ENCODE data around the gene FAM180A. TPM values are rescaled to one million over a fixed set of nuclear protein-coding genes. Genes with fewer than 3 reads are reported as not detected.
A peak's percentile ranks its signal among the peaks of the same experiment; 100 is the strongest.

FAM180A gene
- total and polyA plus RNA-seq, 9 of the 15 experiments (the other 6 are each of a cell fraction or from before 2014, with no cell fraction given) = not detected

DNA sequence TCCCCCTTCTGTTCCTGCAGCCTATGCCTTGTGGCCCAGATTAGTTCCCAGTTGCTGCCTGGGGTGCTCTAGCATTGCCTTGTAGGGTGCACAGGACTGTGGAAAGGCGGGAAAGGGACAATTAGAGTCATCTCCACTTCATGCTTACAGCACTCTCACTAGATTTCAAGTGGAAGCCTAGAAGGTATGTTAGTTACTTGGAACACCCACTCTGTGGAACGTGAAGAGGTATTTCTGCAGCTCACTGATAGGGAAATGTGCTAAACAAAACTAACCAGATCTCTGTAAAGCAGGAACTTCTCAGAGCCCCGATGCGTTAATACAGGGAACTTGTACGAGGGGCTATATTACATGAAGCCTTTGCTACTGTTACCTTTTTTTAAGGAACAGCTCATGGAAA lies 66.9 kb downstream of the FAM180A start (continued):
- TF ChIP-seq, protein P1, sequence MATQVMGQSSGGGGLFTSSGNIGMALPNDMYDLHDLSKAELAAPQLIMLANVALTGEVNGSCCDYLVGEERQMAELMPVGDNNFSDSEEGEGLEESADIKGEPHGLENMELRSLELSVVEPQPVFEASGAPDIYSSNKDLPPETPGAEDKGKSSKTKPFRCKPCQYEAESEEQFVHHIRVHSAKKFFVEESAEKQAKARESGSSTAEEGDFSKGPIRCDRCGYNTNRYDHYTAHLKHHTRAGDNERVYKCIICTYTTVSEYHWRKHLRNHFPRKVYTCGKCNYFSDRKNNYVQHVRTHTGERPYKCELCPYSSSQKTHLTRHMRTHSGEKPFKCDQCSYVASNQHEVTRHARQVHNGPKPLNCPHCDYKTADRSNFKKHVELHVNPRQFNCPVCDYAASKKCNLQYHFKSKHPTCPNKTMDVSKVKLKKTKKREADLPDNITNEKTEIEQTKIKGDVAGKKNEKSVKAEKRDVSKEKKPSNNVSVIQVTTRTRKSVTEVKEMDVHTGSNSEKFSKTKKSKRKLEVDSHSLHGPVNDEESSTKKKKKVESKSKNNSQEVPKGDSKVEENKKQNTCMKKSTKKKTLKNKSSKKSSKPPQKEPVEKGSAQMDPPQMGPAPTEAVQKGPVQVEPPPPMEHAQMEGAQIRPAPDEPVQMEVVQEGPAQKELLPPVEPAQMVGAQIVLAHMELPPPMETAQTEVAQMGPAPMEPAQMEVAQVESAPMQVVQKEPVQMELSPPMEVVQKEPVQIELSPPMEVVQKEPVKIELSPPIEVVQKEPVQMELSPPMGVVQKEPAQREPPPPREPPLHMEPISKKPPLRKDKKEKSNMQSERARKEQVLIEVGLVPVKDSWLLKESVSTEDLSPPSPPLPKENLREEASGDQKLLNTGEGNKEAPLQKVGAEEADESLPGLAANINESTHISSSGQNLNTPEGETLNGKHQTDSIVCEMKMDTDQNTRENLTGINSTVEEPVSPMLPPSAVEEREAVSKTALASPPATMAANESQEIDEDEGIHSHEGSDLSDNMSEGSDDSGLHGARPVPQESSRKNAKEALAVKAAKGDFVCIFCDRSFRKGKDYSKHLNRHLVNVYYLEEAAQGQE (IDR thresholded peaks at IDR 0.05; ENCODE audit: borderline replicate concordance) = no peak
- TF ChIP-seq, protein P1 (CRISPR knock-in tag; IDR thresholded peaks at IDR 0.05; ENCODE audit: low read depth) = no peak
- TF ChIP-seq ARID1B (IDR thresholded peaks at IDR 0.05) = 0 out of 2 replicates have a peak, but pooled peaks have one; percentile 16
- no peak for TF ChIP-seq NRF1 (conservative IDR thresholded peaks at IDR 0.05 in 1 of 2, IDR thresholded peaks at IDR 0.05 in 1 of 2)
- no peak for TF ChIP-seq NFATC3 (IDR thresholded peaks at IDR 0.05)

Other genes with a start within 250 kb of the FAM180A start
- gene CNOT4, start 238.7 kb downstream of the FAM180A start, total RNA-seq (2014; rRNA removed) = 12.9 and 15.4 TPM in 2 replicates
- gene CNOT4, start 238.7 kb downstream of the FAM180A start, total RNA-seq (2014; rRNA removed; fragmentation: Illumina TruSeq; extraction: Trizol) = 14.6 and 16.2 TPM in 2 replicates
- 15.5 and 17.1 TPM in 2 replicates for gene CNOT4, start 238.7 kb downstream of the FAM180A start, total RNA-seq (2015; rRNA removed; fragmentation: Illumina TruSeq; extraction: Trizol)
- 21.1 and 21.6 TPM in 2 replicates for gene CNOT4, start 238.7 kb downstream of the FAM180A start, total RNA-seq (2021)
- 15.4 and 21.5 TPM in 2 replicates for gene CNOT4, start 238.7 kb downstream of the FAM180A start, polyA plus RNA-seq (2011; rRNA removed)
- 16.7 and 19.8 TPM in 2 replicates for gene CNOT4, start 238.7 kb downstream of the FAM180A start, polyA plus RNA-seq (2014; fragmentation: Illumina TruSeq; extraction: Trizol)
- 10 to 100 TPM; 12.6 to 24.1 TPM for gene CNOT4, start 238.7 kb downstream of the FAM180A start, polyA plus RNA-seq (2014; fragmentation: Nextera tagmentation; extraction: Ambion mirVana)
- gene CNOT4, start 238.7 kb downstream of the FAM180A start, polyA plus RNA-seq (2014; rRNA removed) = 8.6 and 10.0 TPM in 2 replicates
- gene NUP205, start 190.9 kb downstream of the FAM180A start, total RNA-seq (2014; rRNA removed) = 158 and 190 TPM in 2 replicates
- gene NUP205, start 190.9 kb downstream of the FAM180A start, total RNA-seq (2014; rRNA removed; fragmentation: Illumina TruSeq; extraction: Trizol) = 234 and 257 TPM in 2 replicates
- gene NUP205, start 190.9 kb downstream of the FAM180A start, total RNA-seq (2015; rRNA removed; fragmentation: Illumina TruSeq; extraction: Trizol) = 224 and 249 TPM in 2 replicates
- gene NUP205, start 190.9 kb downstream of the FAM180A start, total RNA-seq (2021) = 221 and 223 TPM in 2 replicates
- gene NUP205, start 190.9 kb downstream of the FAM180A start, polyA plus RNA-seq (2011; rRNA removed) = 246 and 282 TPM in 2 replicates
- gene NUP205, start 190.9 kb downstream of the FAM180A start, polyA plus RNA-seq (2014; fragmentation: Illumina TruSeq; extraction: Trizol) = 177 and 193 TPM in 2 replicates
- gene NUP205, start 190.9 kb downstream of the FAM180A start, polyA plus RNA-seq (2014; fragmentation: Nextera tagmentation; extraction: Ambion mirVana) = 100 to 1,000 TPM; 101 to 182 TPM
- 167 and 174 TPM in 2 replicates for gene NUP205, start 190.9 kb downstream of the FAM180A start, polyA plus RNA-seq (2014; rRNA removed)
- gene STMP1, start 86.3 kb downstream of the FAM180A start, total RNA-seq (2014; rRNA removed) = 10.6 and 18.5 TPM in 2 replicates
- gene STMP1, start 86.3 kb downstream of the FAM180A start, total RNA-seq (2014; rRNA removed; fragmentation: Illumina TruSeq; extraction: Trizol) = 47.8 and 54.0 TPM in 2 replicates
- gene STMP1, start 86.3 kb downstream of the FAM180A start, total RNA-seq (2015; rRNA removed; fragmentation: Illumina TruSeq; extraction: Trizol) = 35.1 and 36.5 TPM in 2 replicates
- 56.8 and 59.8 TPM in 2 replicates for gene STMP1, start 86.3 kb downstream of the FAM180A start, total RNA-seq (2021)
- 58.4 and 66.1 TPM in 2 replicates for gene STMP1, start 86.3 kb downstream of the FAM180A start, polyA plus RNA-seq (2011; rRNA removed)
- gene STMP1, start 86.3 kb downstream of the FAM180A start, polyA plus RNA-seq (2014; fragmentation: Illumina TruSeq; extraction: Trizol) = 57.9 and 67.7 TPM in 2 replicates
- 100 to 1,000 TPM; 175 to 249 TPM for gene STMP1, start 86.3 kb downstream of the FAM180A start, polyA plus RNA-seq (2014; fragmentation: Nextera tagmentation; extraction: Ambion mirVana)
- 41.5 and 53.9 TPM in 2 replicates for gene STMP1, start 86.3 kb downstream of the FAM180A start, polyA plus RNA-seq (2014; rRNA removed)
- gene SLC13A4, start 20.6 kb downstream of the FAM180A start, total RNA-seq (2014; rRNA removed) = 0.23 and 0.45 TPM in 2 replicates
- gene SLC13A4, start 20.6 kb downstream of the FAM180A start, total RNA-seq (2014; rRNA removed; fragmentation: Illumina TruSeq; extraction: Trizol) = 0.22 and 0.51 TPM in 2 replicates
- gene SLC13A4, start 20.6 kb downstream of the FAM180A start, total RNA-seq (2015; rRNA removed; fragmentation: Illumina TruSeq; extraction: Trizol) = 0.19 and 0.36 TPM in 2 replicates
- gene SLC13A4, start 20.6 kb downstream of the FAM180A start, total RNA-seq (2021) = 0.60 and 0.66 TPM in 2 replicates
- gene SLC13A4, start 20.6 kb downstream of the FAM180A start, polyA plus RNA-seq (2011; rRNA removed) = 0.11 and 0.60 TPM in 2 replicates
- 0.86 and 1.0 TPM in 2 replicates for gene SLC13A4, start 20.6 kb downstream of the FAM180A start, polyA plus RNA-seq (2014; fragmentation: Illumina TruSeq; extraction: Trizol)
- gene SLC13A4, start 20.6 kb downstream of the FAM180A start, polyA plus RNA-seq (2014; fragmentation: Nextera tagmentation; extraction: Ambion mirVana) = under 1 TPM; 0.27 to 0.48 TPM
- 0.41 and 0.66 TPM in 2 replicates for gene SLC13A4, start 20.6 kb downstream of the FAM180A start, polyA plus RNA-seq (2014; rRNA removed)
- 94.4 and 128 TPM in 2 replicates for gene MTPN, start 228.5 kb upstream of the FAM180A start, total RNA-seq (2014; rRNA removed)
- 156 and 189 TPM in 2 replicates for gene MTPN, start 228.5 kb upstream of the FAM180A start, total RNA-seq (2014; rRNA removed; fragmentation: Illumina TruSeq; extraction: Trizol)
- 154 and 159 TPM in 2 replicates for gene MTPN, start 228.5 kb upstream of the FAM180A start, total RNA-seq (2015; rRNA removed; fragmentation: Illumina TruSeq; extraction: Trizol)
- gene MTPN, start 228.5 kb upstream of the FAM180A start, total RNA-seq (2021) = 236 and 261 TPM in 2 replicates
- 189 and 191 TPM in 2 replicates for gene MTPN, start 228.5 kb upstream of the FAM180A start, polyA plus RNA-seq (2011; rRNA removed)
- 224 and 243 TPM in 2 replicates for gene MTPN, start 228.5 kb upstream of the FAM180A start, polyA plus RNA-seq (2014; fragmentation: Illumina TruSeq; extraction: Trizol)
- gene MTPN, start 228.5 kb upstream of the FAM180A start, polyA plus RNA-seq (2014; fragmentation: Nextera tagmentation; extraction: Ambion mirVana) = 10 to 100 TPM; 68.5 to 68.6 TPM
- 133 and 148 TPM in 2 replicates for gene MTPN, start 228.5 kb upstream of the FAM180A start, polyA plus RNA-seq (2014; rRNA removed)

Measured in K562 (cell line).